GM18861 (cell line): Measurements from ENCODE around the gene LRP1.

Experiments used
- ATAC-seq: cut with Tn5 transposase; IDR thresholded peaks from one replicate; pipeline ENCODE4 v1.9.1; 2021; ENCODE audit not compliant: unreplicated experiment

Gene LRP1

GRCh38 chr12:57233357-57234232 is 105.3 kb downstream of the LRP1 start:
- ATAC-seq, result no peak

DNA sequence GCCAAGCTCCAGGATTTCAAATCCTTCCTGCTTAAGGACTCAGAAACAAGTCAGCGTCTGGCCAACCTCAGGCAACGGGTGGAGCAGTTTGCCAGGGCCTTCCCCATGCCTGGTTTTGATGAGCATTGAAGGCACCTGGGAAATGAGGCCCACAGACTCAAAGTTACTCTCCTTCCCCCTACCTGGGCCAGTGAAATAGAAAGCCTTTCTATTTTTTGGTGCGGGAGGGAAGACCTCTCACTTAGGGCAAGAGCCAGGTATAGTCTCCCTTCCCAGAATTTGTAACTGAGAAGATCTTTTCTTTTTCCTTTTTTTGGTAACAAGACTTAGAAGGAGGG is 105.9 kb downstream of the LRP1 start:
- ATAC-seq, result no peak

- no peak for ATAC-seq
Measured at GRCh38 chr12:57234571-57235016, 106.3 kb downstream of the LRP1 start.

- no peak for ATAC-seq
Measured at GRCh38 chr12:57235017-57235727, 106.9 kb downstream of the LRP1 start.

GRCh38 chr12:57235728-57236131 is 107.4 kb downstream of the LRP1 start:
- ATAC-seq, result no peak

DNA sequence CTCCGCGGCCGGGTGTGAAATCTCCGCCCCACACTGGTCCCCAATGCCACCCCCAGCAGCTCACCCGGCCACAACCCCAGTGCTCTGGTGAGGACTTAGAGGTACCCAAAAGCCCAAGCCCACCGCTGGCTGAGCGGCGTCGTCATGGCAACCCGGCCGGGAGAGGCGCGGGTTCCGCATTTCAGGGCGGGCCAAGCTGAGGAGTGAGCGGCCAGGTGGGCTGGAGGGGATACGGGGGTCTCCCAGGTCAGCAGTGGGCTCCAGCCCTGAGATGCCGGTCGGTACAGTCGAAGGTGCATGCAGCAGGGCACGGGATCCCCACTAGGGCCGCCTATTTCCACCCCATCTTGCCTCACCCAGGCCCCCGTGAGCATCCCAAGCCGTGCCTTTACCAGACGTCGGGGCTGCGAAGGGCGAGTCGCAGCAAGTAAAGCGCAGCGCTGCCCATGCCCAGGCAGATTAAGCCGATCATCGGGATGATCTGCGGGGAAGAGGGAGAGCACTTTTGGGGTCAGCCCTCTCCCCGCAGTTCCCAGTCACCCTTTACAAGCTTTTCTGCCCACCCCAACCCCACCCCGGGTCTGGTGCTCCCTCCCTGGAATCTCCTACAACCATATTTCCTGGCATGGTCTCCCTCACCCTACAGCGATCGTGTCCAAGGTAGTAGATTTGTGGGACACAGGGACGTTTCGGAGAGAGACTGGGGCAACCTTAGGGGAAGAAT is 108.1 kb downstream of the LRP1 start:
- no peak for ATAC-seq

- ATAC-seq, result no peak
Measured at GRCh38 chr12:57236925-57237595, 108.8 kb downstream of the LRP1 start.

GRCh38 chr12:57237596-57237931 is 109.3 kb downstream of the LRP1 start:
- no peak for ATAC-seq

DNA sequence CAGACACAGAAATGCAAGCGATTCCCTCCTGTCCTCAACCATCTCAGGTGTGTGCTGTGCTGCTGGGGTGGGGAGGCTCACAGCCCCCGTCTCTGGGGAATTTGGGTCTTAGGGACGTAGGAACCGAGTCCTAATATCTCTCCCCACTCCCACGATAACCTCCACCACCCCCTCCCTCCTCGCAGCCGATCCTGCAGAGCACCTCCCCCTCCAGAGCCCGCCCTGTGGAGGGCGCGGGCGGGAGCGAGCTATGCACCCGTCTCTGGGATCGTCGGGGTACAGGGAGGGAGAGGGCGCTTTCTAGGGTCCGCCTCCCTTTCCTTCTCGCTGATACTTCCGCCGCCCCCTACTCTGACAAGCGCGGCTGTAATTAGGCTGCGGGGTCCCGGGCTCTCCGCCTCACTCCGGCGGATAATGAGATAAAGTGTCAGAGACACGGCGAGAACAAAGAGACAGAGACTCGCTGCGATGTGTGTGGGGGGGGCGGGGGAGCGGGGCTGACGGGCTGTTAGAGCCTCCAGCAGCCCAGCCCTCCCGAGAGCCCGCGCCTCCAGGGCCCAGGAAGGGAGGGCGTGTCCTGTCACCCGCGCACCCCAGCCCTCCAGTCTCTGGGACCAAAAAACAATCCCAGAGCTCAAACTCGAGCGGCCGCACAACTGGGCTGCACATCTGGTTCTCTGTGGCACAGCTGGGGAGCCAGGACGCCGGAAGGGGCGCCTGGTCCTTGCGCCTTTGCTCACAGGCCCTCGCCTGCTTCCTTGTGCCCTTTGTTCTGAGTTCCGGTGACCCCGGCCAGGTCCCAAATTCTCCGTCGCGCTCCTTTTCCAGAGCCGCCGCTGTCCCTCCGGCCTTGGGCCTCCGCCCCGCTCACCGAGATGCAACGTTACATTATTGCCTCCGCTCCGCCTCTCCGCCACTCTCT is 109.9 kb downstream of the LRP1 start:
- no peak for ATAC-seq

DNA sequence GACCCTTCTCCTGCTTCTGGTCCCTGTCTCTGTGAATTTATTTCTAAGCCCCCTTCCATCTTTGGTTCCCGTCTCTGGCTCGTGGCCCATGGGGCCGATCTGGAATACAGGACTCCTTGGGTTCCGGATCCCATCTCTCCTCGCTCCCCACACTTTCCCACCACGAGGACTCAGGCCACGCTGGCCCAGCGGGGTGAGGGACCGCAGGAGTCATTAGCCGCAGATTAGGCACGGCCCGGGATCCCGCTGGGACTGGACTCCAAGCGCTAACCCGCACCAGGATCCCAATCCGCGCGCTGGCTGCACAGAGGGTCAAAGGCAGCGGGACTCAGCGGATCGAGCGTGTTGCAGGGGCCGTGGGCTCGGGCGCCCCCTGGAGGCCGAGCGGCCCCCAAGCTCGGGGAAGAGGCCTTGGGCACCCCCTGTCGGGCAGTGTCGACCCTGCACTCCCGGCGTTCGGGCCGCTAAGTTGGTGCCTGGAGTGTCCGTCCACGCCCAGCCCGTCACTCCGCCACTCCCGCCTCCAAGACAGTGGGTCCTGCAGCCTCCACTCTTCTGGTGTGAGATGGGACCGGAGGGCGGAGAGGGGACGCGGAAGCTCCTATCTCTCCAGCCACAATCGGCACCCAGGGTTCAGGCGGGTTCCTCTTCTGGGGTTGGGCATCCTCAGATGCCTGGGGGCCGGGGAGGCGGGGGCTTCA is 110.7 kb downstream of the LRP1 start:
- peak; percentile 49 for ATAC-seq

- no peak for ATAC-seq
Measured at GRCh38 chr12:57239587-57240065, 111.3 kb downstream of the LRP1 start.

- ATAC-seq, result no peak
Measured at GRCh38 chr12:57240066-57240921, 112.0 kb downstream of the LRP1 start.

- no peak for ATAC-seq
Measured at GRCh38 chr12:57240926-57241401, 112.7 kb downstream of the LRP1 start.

DNA sequence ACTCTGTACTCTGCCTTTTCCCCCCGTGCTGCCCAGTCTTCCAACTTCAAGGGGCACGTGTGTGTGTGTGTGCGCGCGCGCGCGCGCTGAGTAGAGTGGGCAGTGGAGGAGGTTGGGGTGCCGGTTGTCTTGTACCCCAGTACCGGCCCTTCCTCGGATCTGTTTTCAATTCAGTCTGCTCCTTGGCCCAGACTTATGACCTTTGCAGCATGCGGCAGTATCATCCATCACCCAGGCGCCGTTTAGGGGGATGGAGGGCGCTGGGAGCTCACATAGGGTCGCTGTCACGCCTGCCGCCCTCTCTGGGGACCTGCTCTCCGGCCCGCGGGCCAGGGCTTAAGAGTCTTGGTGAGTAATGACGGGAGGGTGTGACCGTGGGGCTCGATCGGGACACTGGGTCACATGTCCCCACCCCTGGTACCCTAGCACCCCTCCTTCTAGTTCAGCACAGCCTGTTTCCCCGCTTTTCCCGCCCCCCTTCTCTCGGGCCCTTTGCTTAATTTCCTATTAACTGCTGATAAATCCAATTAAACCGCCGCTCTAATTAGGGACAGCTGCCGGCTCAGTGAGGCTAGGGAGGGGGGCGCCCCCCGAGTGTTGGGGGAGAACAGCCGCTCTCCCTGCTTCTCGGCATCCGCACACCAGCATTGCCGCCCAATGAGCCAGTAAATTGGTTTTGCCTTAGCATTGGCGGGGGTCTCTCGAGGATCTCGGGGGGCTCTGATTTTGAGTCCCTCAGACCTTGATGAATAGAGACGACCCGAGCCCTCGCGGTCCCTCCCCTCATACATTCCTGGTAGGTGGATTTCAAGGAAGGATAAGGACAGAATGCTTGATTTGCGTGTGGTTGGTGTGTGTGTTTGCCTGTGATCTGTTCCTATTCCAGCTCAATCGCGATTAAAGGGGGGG is 113.4 kb downstream of the LRP1 start:
- ATAC-seq, result no peak

- ATAC-seq, result no peak
Measured at GRCh38 chr12:57242329-57242690, 114.0 kb downstream of the LRP1 start.

- ATAC-seq, result peak; percentile 41
Measured at GRCh38 chr12:57242691-57243454, 114.6 kb downstream of the LRP1 start.
